T-cell (primary cell): ENCODE results near the gene TXNDC2. TPM values are rescaled to one million over a fixed set of nuclear protein-coding genes. Genes with fewer than 3 reads are reported as not detected.

Experiments
- ATAC-seq, 4 experiments: fragments of 200-7000 bp in 3 of 4; fragments of 150-1000 bp in 1 of 4; cut with Tn5 transposase; replicated peaks in 1 of 4; 1 replicate in 3 of 4; 2 replicates in 1 of 4; pipeline ENCODE4 v1.10.0; 2021; ENCODE audit warnings: moderate library complexity in 3 of 4, mild to moderate bottlenecking in 2 of 4, moderate number of reproducible peaks in 1 of 4
- CTCF ChIA-PET, 2 donors: fragments of 300-600 bp; sonication (Branson Sonifier 250); formaldehyde crosslinking; loops; one replicate each; lab custom pipeline; 2022; ENCODE audit warnings: antibody characterized with exemption in 2 of 2; lab: Charles Lee
- POLR2A ChIA-PET, 2 donors: fragments of 300-600 bp; sonication (Branson Sonifier 250); formaldehyde crosslinking; loops; one replicate each; lab custom pipeline; 2022; ENCODE audit warnings: antibody characterized with exemption in 2 of 2; lab: Charles Lee
- DNase-seq, 35 experiments: peaks; one replicate each; pipeline versions ENCODE4 v3.0.0 to v3.0.0-alpha.2; 2013 to 2023
- H3K27ac ChIP-seq: one replicate; pipeline ENCODE4 v1.5.1; 2013; ENCODE audit warnings: low read length
- H3K27me3 ChIP-seq, 2 experiments: replicated peaks in 1 of 2; 1 replicate in 1 of 2; 2 replicates in 1 of 2; pipeline versions ENCODE4 v1.6.1 to v1.7.0; 2013; ENCODE audit warnings: low read length in 1 of 2, mixed read lengths in 1 of 2; ENCODE audit not compliant: control insufficient read depth in 2 of 2, insufficient read depth in 2 of 2; ENCODE audit errors: extremely low read depth in 1 of 2
- H3K36me3 ChIP-seq, 2 donors: 1 replicate in 1 of 2; 2 replicates in 1 of 2; pipeline versions ENCODE4 v1.6.1 to v1.7.0; 2013; ENCODE audit warnings: low read length in 1 of 2; ENCODE audit not compliant: control insufficient read depth in 2 of 2, insufficient read depth in 1 of 2; ENCODE audit errors: extremely low read depth in 1 of 2
- H3K4me1 ChIP-seq, 2 experiments: 1 replicate in 1 of 2; 2 replicates in 1 of 2; pipeline versions ENCODE4 v1.6.1 to v1.7.0; 2013; ENCODE audit warnings: low read length in 2 of 2, mixed read lengths in 1 of 2; ENCODE audit not compliant: insufficient read depth in 2 of 2, control insufficient read depth in 1 of 2; ENCODE audit errors: extremely low read depth in 1 of 2
- H3K4me3 ChIP-seq, 2 donors: 1 replicate in 1 of 2; 2 replicates in 1 of 2; pipeline versions ENCODE4 v1.5.1 to v1.7.0; 2013; ENCODE audit warnings: mild to moderate bottlenecking in 2 of 2, low read length in 1 of 2, moderate library complexity in 1 of 2; ENCODE audit not compliant: control insufficient read depth in 1 of 2; ENCODE audit errors: extremely low read depth in 1 of 2
- H3K9me3 ChIP-seq: 2 replicates; pipeline ENCODE4 v1.7.0; 2013
- H3K27ac Mint-ChIP-seq, 2 donors: one replicate each; pipeline ENCODE4 v1.8.0; 2020 to 2021; ENCODE audit warnings: mild to moderate bottlenecking in 2 of 2, mixed read lengths in 2 of 2
- H3K27me3 Mint-ChIP-seq, 2 donors: one replicate each; pipeline ENCODE4 v1.8.0; 2021 to 2022; ENCODE audit warnings: mixed read lengths in 2 of 2
- H3K36me3 Mint-ChIP-seq: one replicate; pipeline ENCODE4 v1.8.0; 2021; ENCODE audit warnings: mixed read lengths
- H3K4me1 Mint-ChIP-seq, 3 donors: one replicate each; pipeline ENCODE4 v1.8.0; 2020 to 2022; ENCODE audit warnings: mixed read lengths in 3 of 3, mild to moderate bottlenecking in 1 of 3
- H3K4me3 Mint-ChIP-seq, 3 donors: one replicate each; pipeline ENCODE4 v1.8.0; 2020 to 2022; ENCODE audit warnings: mild to moderate bottlenecking in 3 of 3, mixed read lengths in 3 of 3, moderate library complexity in 3 of 3
- H3K9me3 Mint-ChIP-seq, 3 donors: one replicate each; pipeline ENCODE4 v1.8.0; 2020 to 2022; ENCODE audit warnings: mixed read lengths in 3 of 3
- WGBS: methylation state at CpG from one replicate; pipeline ENCODE4 v1.1.5; 2013; ENCODE audit warnings: missing lambda C conversion rate; ENCODE audit not compliant: insufficient coverage; 5-methylcytosine and 5-hydroxymethylcytosine counted together
- total RNA-seq, 35 experiments: library from RNA in 6 of 35; stranded (reverse) in 6 of 35; fragments of 120-200 nt in 1 of 35; gene quantifications; one replicate each; pipeline versions ENCODE4 v1.2.1 to v1.2.4 and lab custom pipeline; 2013 to 2026

TXNDC2 gene
- total RNA-seq, 5 donors from 2014 or later (not counting 1 experiment from before 2014, with no cell fraction given), result not detected

GRCh38 chr18:9870431-9871008 is 15.3 kb upstream of the TXNDC2 start:
- no peaks in the 10 kb centered on the region for H3K4me1 ChIP-seq
- Mint-ChIP-seq H3K9me3 (peaks cover 8 to 14% (median 13%) of the 10 kb centered on the region in 3 donors), H3K4me1 (peaks cover 0 to 8% (median 2%) of the 10 kb centered on the region in 3 donors), H3K27ac (no peak overlapping the region), H3K27me3 (peaks cover 23 to 30% of the 10 kb centered on the region in 2 donors), H3K4me3 (no peak overlapping the region), H3K36me3 (peaks cover 5% of the 10 kb centered on the region)
- WGBS, result 67% methylated on average over 4 of the region's 4 CpGs
- no peak overlapping the region for H3K27ac ChIP-seq
- POLR2A ChIA-PET, result interaction anchor here in 1 of 2 donors (0.5 kb wide), 1 partner anchor 69 kb away, joined by 8 read pairs; no protein-coding TSS in a partner anchor
- CTCF ChIA-PET, result no interaction called here
- H3K36me3 ChIP-seq, result no peaks in the 10 kb centered on the region
- ATAC-seq, result no peak
- H3K9me3 ChIP-seq, result no peaks in the 10 kb centered on the region
- DNase-seq, result no peak
- H3K27me3 ChIP-seq, result peaks cover 0 to 5% of the 10 kb centered on the region in 2 experiments
- no peak overlapping the region for H3K4me3 ChIP-seq

GRCh38 chr18:9871244-9871746 is 14.5 kb upstream of the TXNDC2 start:
- ChIA-PET POLR2A (no interaction called here), CTCF (no interaction called here)
- Mint-ChIP-seq H3K9me3 (peaks cover 0 to 7% (median 5%) of the 10 kb centered on the region in 3 donors), H3K27me3 (peaks cover 20 to 29% of the 10 kb centered on the region in 2 donors), H3K36me3 (no peaks in the 10 kb centered on the region), H3K4me3 (no peak overlapping the region), H3K4me1 (peaks cover 0 to 8% (median 2%) of the 10 kb centered on the region in 3 donors), H3K27ac (no peak overlapping the region)
- no peaks in the 10 kb centered on the region for H3K9me3 ChIP-seq
- no peaks in the 10 kb centered on the region for H3K4me1 ChIP-seq
- DNase-seq, result no peak
- no peak overlapping the region for H3K27ac ChIP-seq
- WGBS, result 100% methylated on average over 1 of the region's 6 CpGs
- no peak overlapping the region for H3K4me3 ChIP-seq
- ATAC-seq, result no peak
- H3K27me3 ChIP-seq, result peaks cover 0 to 5% of the 10 kb centered on the region in 2 experiments
- H3K36me3 ChIP-seq, result no peaks in the 10 kb centered on the region

DNA sequence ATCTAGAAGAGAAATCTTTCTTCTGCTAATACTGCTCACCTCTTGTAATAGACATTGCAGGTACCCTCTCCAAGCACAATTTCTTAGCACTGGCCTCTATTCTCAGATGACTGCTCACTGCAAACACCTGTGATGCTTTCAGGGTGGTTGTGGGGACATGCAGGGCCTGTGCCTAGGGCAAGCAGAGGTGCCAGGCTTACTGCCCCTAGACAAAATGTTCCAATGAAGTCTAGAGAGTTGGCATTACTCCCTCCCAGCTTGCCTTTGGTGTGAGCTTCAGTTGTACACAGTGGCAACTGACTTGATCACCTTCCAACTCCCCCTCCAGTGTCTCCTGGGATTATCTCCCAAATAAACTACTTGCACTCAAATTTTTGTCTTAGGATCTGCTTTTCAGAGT is 12.9 kb upstream of the TXNDC2 start:
- no peaks in the 10 kb centered on the region for H3K36me3 Mint-ChIP-seq
- Histone ChIP-seq H3K4me3 (no peak overlapping the region), H3K36me3 (no peaks in the 10 kb centered on the region), H3K4me1 (no peaks in the 10 kb centered on the region), H3K9me3 (no peaks in the 10 kb centered on the region), H3K27ac (no peak overlapping the region), H3K27me3 (peaks cover 0 to 5% of the 10 kb centered on the region in 2 experiments)
- H3K27me3 Mint-ChIP-seq, result peaks cover 26 to 34% of the 10 kb centered on the region in 2 donors
- H3K27ac Mint-ChIP-seq, result no peak overlapping the region
- ATAC-seq (no peak), DNase-seq (no peak)
- H3K4me3 Mint-ChIP-seq, result no peak overlapping the region
- ChIA-PET POLR2A (no interaction called here), CTCF (no interaction called here)
- peaks cover 3 to 8% (median 7%) of the 10 kb centered on the region in 3 donors for H3K4me1 Mint-ChIP-seq
- no peaks in the 10 kb centered on the region for H3K9me3 Mint-ChIP-seq

DNA sequence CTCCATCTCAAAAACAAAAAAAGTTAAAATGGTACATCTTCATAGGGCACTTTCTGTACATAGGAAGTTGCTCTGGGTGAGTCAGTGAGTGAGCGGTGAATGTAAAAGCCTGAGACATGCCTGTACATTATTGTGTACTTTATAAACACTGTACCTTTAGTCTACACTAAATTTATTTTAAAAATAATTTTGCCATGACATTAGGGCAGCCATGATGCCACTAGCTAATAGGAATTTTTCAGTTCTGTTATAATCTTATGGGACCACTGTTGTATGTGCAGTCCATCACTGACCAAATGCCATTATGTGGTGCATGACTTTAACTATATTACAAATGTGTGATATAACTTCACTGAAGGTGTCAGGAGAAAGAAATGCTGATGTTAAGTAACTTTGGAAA is 11.0 kb upstream of the TXNDC2 start:
- CTCF ChIA-PET, result no interaction called here
- H3K4me1 ChIP-seq, result no peaks in the 10 kb centered on the region
- Mint-ChIP-seq H3K9me3 (no peaks in the 10 kb centered on the region), H3K4me1 (peaks cover 3 to 8% (median 5%) of the 10 kb centered on the region in 3 donors), H3K27ac (no peak overlapping the region), H3K4me3 (no peak overlapping the region), H3K27me3 (peaks cover 26 to 29% of the 10 kb centered on the region in 2 donors), H3K36me3 (no peaks in the 10 kb centered on the region)
- no peak overlapping the region for H3K27ac ChIP-seq
- H3K36me3 ChIP-seq, result no peaks in the 10 kb centered on the region
- no peak overlapping the region for H3K4me3 ChIP-seq
- H3K27me3 ChIP-seq, result peaks cover 0 to 5% of the 10 kb centered on the region in 2 experiments
- no CpG with 5 or more reads among the region's 1 CpG for WGBS
- DNase-seq, result no peak
- POLR2A ChIA-PET, result no interaction called here
- no peaks in the 10 kb centered on the region for H3K9me3 ChIP-seq
- ATAC-seq, result no peak

DNA sequence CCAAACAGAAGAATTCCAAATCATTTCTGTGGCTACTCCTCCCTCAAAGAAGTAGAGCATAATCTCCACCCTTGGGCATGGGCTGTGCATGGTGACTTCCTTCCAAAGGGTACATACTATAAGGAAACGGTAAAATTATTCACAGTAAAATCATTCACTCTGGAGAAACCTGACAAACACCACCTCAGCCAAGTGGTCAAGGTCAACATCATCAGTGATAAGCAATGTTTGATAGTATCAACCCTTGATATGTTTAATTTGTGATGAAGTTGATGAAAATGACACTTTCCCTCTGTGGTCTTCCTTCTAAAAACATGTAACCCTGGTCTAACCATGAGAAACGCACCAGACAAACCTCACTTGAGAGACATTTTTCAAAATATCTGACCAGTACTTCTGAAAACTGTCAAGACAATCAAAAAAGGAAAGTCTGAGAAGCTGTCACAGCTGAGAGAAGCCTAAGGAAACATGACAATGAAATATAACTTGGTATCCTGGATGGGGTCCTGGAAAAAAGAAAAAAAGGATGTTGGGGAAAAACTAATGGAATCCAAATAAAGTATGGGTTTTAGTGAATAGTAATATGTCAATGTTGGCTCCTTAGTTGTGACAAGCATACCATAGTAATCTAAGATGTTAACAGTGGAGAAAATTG is 9.4 kb upstream of the TXNDC2 start:
- Histone ChIP-seq H3K9me3 (no peaks in the 10 kb centered on the region), H3K27ac (no peak overlapping the region), H3K4me3 (no peak overlapping the region), H3K27me3 (peaks cover 0 to 2% of the 10 kb centered on the region in 2 experiments), H3K36me3 (no peaks in the 10 kb centered on the region), H3K4me1 (no peaks in the 10 kb centered on the region)
- Mint-ChIP-seq H3K36me3 (no peaks in the 10 kb centered on the region), H3K27me3 (peaks cover 17 to 18% of the 10 kb centered on the region in 2 donors), H3K27ac (no peak overlapping the region), H3K4me3 (no peak overlapping the region), H3K9me3 (no peaks in the 10 kb centered on the region), H3K4me1 (peaks cover 0 to 5% (median 3%) of the 10 kb centered on the region in 3 donors)
- POLR2A ChIA-PET, result no interaction called here
- DNase-seq, result no peak
- no peak for ATAC-seq
- CTCF ChIA-PET, result no interaction called here
- WGBS, result no CpG with 5 or more reads among the region's 2 CpGs

DNA sequence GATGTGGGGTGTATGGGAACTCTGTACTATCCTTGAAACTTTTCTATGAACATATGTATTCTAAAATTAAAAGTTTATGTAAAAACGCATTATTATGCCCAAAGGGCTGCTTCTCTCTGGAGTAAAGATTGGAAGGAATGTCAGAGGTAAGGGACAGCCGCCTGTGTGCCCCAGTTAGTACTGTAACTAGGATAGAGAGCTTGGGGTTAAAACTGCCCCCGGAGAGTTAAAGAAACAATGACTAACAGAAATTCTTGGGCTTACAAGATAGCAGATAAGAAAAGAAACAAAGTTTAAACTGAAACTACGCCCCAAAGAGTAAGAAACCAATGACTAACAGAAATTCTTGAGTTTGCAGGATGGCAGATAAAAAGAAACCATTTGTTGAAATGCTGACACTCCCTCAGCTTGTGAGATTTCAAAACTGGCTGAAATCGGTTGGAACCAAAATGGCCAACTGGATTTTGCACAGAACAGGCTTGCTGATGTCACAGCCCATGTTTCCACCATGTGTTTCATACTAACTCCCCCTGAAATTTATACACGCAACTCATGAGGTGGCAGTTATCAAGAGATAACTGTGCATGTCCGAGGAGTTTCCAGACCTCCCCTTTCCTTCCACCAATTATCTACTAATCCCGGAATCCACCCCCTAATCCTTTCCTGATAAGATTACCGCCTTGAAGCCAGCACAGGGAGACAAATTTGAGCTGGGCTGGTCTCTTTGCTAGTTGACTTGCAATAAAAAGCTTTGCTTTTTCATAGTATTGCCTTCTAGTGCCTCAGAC is 8.7 kb upstream of the TXNDC2 start:
- H3K36me3 ChIP-seq, result no peaks in the 10 kb centered on the region
- no peaks in the 10 kb centered on the region for H3K9me3 ChIP-seq
- H3K4me1 ChIP-seq, result no peaks in the 10 kb centered on the region
- WGBS, result 53% methylated on average over 4 of the region's 9 CpGs
- no peak overlapping the region for H3K4me3 ChIP-seq
- Mint-ChIP-seq H3K36me3 (no peaks in the 10 kb centered on the region), H3K27me3 (peaks cover 14 to 15% of the 10 kb centered on the region in 2 donors), H3K4me3 (no peak overlapping the region), H3K9me3 (no peaks in the 10 kb centered on the region), H3K27ac (no peak overlapping the region), H3K4me1 (peaks cover 0 to 5% (median 3%) of the 10 kb centered on the region in 3 donors)
- no peak overlapping the region for H3K27ac ChIP-seq
- ATAC-seq, result no peak
- ChIA-PET POLR2A (no interaction called here), CTCF (no interaction called here)
- DNase-seq, result no peak
- peaks cover 0 to 2% of the 10 kb centered on the region in 2 experiments for H3K27me3 ChIP-seq
